Measurements from ENCODE around the gene KDM4F.
A peak's percentile ranks its signal among the peaks of the same experiment; 100 is the strongest.

KDM4F gene

DNA sequence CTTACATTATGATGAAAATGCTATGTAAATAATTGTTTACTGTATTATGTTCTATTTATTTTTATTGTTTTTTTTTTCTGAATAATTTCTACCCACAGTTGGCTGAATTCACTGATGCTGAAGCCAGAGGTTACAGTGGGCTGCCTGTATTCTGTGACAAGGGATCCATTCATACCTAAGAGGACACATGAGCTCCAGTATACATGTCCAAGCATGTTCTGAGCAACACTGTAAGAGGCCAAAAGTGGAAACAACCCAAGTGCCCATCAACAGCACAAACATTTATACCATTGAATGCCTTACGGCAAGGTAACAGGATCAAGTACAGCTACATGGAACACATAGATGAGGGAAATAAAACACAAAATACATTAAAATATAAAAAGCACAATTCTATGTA lies 16.1 kb downstream of the KDM4F start:
- TF ChIP-seq, protein P1, sequence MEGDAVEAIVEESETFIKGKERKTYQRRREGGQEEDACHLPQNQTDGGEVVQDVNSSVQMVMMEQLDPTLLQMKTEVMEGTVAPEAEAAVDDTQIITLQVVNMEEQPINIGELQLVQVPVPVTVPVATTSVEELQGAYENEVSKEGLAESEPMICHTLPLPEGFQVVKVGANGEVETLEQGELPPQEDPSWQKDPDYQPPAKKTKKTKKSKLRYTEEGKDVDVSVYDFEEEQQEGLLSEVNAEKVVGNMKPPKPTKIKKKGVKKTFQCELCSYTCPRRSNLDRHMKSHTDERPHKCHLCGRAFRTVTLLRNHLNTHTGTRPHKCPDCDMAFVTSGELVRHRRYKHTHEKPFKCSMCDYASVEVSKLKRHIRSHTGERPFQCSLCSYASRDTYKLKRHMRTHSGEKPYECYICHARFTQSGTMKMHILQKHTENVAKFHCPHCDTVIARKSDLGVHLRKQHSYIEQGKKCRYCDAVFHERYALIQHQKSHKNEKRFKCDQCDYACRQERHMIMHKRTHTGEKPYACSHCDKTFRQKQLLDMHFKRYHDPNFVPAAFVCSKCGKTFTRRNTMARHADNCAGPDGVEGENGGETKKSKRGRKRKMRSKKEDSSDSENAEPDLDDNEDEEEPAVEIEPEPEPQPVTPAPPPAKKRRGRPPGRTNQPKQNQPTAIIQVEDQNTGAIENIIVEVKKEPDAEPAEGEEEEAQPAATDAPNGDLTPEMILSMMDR (IDR thresholded peaks at IDR 0.05; ENCODE audit: low read depth, low read length, missing control alignments): no peak
- DNase-seq (ENCODE audit: extremely low read depth, low read depth): no peak
- H3K4me3 ChIP-seq (replicated peaks; ENCODE audit: low read depth, low read length): no peak overlapping the region

DNA sequence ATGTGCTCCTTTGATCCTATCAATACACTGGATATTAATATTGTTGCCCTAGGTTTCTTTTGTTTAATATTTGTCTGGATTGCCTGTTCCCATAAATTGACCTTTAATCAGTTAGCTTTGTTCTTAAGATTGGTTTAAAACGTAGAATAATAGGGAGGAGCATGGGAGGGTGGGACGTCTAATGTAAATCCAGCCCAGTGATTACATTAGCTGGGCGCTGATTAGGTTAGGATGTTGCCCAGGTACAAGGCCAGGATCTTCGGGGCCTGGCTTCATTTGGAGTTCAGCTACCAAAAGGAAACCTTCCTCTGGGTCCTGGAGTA lies 17.5 kb downstream of the KDM4F start, which contains the start of gene SRSF8:
Gene SRSF8, plus strand, starts transcription at position 204 of the 323 bp plus-strand sequence. CDS start 308 bp downstream, outside the sequence.
- no peak for DNase-seq (ENCODE audit: extremely low read depth, low read depth)
- TF ChIP-seq, protein P1 (IDR thresholded peaks at IDR 0.05; ENCODE audit: low read depth, low read length, missing control alignments): no peak

DNA sequence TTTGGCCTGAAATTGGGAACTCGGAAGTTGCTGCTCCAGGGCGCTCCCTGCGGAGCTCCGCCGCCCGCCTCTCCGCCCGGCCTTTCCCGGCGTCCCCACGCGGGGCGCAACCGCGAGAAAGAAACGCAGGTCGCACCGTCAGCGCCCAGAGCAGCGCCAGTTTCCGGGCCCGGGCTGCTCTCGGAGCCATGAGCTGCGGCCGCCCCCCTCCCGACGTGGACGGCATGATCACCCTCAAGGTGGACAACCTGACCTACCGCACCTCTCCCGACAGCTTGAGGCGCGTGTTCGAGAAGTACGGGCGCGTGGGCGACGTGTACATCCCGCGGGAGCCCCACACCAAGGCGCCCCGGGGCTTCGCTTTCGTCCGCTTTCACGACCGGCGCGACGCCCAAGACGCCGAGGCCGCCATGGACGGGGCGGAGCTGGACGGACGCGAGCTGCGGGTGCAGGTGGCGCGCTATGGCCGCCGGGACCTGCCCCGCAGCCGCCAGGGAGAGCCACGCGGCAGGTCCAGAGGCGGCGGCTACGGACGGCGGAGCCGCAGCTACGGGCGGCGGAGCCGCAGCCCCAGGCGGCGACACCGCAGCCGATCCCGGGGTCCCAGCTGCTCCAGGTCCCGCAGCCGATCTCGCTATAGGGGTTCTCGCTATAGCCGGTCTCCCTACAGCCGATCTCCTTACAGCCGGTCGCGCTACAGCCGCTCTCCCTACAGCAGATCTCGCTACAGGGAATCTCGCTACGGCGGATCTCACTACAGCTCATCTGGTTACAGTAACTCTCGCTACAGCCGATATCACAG lies 18.0 kb downstream of the KDM4F start:
- no peak for DNase-seq (ENCODE audit: extremely low read depth, low read depth)
- TF ChIP-seq, protein P1 (IDR thresholded peaks at IDR 0.05; ENCODE audit: low read depth, low read length, missing control alignments): peak; percentile 35
- H3K4me3 ChIP-seq (replicated peaks; ENCODE audit: low read depth, low read length): peak overlapping the region; percentile 82

More for the DNA sequence above, 17.5 kb downstream of the KDM4F start, which contains the start of gene SRSF8:
- peak within 1 kb of the TSS; percentile 82 for H3K4me3 ChIP-seq (replicated peaks; ENCODE audit: low read depth, low read length)

DNA sequence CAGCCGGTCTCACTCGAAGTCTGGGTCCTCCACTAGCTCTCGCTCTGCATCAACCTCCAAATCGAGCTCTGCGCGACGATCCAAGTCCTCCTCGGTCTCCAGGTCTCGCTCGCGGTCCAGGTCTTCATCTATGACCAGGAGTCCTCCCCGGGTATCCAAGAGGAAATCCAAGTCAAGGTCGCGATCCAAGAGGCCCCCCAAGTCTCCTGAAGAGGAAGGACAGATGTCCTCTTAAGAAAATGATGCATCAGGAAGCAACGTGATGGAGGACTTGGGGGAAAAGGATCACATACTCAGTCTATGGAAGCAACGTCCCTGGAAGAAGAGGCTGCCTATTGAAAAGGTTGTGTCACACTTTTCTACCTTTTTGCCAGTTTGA lies 18.6 kb downstream of the KDM4F start:
- TF ChIP-seq, protein P1 (IDR thresholded peaks at IDR 0.05; ENCODE audit: low read depth, low read length, missing control alignments): no peak
- DNase-seq (ENCODE audit: extremely low read depth, low read depth): no peak
- H3K4me3 ChIP-seq (replicated peaks; ENCODE audit: low read depth, low read length): peak overlapping the region; percentile 82

DNA sequence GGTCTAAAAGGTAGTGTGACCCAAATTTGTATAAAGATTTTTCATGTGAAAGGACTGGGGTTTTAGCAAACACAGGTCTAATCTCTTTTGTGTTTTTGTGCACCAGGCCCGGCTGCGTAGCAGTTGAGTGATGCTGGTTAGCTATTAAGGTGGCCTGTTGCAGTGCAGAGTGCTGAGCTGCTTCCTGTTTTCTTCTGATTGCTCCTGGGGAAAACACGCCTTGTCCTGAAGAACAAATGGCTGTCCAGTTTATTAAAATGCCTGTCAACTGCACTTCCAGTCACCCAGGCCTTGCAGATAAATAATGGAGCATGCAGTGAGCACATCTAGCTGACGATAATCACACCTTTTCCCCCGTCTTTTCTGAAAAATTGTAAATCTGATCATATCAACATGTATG lies 19.3 kb downstream of the KDM4F start:
- peak; percentile 88 for DNase-seq (ENCODE audit: extremely low read depth, low read depth)
- TF ChIP-seq, protein P1 (IDR thresholded peaks at IDR 0.05; ENCODE audit: low read depth, low read length, missing control alignments): no peak
- H3K4me3 ChIP-seq (replicated peaks; ENCODE audit: low read depth, low read length): peak overlapping the region; percentile 82

DNA sequence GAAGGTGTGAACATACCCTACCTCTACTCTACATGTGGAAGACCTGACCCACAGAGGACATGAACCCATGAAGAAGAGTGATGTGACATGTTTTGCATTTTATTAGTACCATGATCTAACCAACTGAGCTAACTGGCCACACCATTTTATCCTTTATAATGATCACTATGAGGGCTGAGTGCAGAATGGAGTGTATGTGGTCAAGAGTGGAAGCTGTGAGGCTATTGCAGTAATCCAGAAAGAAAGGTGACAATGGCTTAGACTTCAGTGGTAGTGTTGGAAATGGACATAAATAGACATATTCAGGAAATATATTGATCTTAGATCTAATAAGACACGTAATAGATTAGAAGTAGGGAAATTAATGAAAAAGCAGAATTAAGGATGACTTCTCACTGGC lies 21.2 kb downstream of the KDM4F start:
- no peak for DNase-seq (ENCODE audit: extremely low read depth, low read depth)
- H3K4me3 ChIP-seq (replicated peaks; ENCODE audit: low read depth, low read length): no peak overlapping the region
- TF ChIP-seq, protein P1 (IDR thresholded peaks at IDR 0.05; ENCODE audit: low read depth, low read length, missing control alignments): no peak
